Measurements from ENCODE around the gene CPAMD8. TPM values are rescaled to one million over a fixed set of nuclear protein-coding genes. Genes with fewer than 3 reads are reported as not detected.
"Not testable (repeated sequence)": the region's sequence is repeated elsewhere in the genome, so short reads cannot be mapped to it uniquely, and the experiment has no call there.

CPAMD8 gene
- polyA plus RNA-seq, 1 experiment: 0.38 TPM

DNA sequence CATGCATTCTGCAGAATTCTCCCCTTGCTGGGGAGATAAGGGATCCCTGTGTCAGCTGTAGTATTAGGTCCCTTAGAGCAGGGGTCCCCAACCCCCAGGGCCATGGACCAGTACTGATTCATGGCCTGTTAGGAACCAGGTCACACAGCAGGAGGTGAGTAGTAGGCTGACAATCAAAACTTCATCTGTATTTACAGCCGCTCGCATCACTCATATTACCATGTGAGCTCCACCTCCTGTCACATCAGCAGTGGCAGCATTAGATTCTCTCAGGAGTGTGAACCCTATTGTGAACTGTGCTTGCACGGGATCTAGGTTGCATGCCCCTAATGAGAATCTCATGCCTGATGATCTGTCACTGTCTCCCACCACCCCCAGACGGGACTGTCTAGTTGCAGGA lies 37.9 kb downstream of the CPAMD8 start:
- Histone ChIP-seq H3K9me3 (ENCODE audit: control insufficient read depth, insufficient read depth, low read length) (no peaks in the 10 kb centered on the region; the same call in 1 of the 2 replicates), H3K27ac (ENCODE audit: low read depth, low read length) (no peak overlapping the region), H3K27me3 (ENCODE audit: control insufficient read depth, insufficient read depth, low read length) (no peaks in the 10 kb centered on the region), H3K4me3 (ENCODE audit: low read depth, low read length) (no peak overlapping the region)
- no peak for DNase-seq (ENCODE audit: low read depth, low spot score)
- TF ChIP-seq, protein P1, sequence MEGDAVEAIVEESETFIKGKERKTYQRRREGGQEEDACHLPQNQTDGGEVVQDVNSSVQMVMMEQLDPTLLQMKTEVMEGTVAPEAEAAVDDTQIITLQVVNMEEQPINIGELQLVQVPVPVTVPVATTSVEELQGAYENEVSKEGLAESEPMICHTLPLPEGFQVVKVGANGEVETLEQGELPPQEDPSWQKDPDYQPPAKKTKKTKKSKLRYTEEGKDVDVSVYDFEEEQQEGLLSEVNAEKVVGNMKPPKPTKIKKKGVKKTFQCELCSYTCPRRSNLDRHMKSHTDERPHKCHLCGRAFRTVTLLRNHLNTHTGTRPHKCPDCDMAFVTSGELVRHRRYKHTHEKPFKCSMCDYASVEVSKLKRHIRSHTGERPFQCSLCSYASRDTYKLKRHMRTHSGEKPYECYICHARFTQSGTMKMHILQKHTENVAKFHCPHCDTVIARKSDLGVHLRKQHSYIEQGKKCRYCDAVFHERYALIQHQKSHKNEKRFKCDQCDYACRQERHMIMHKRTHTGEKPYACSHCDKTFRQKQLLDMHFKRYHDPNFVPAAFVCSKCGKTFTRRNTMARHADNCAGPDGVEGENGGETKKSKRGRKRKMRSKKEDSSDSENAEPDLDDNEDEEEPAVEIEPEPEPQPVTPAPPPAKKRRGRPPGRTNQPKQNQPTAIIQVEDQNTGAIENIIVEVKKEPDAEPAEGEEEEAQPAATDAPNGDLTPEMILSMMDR (IDR thresholded peaks at IDR 0.05; ENCODE audit: low read depth, low read length): no peak
- ChIA-PET POLR2A (no interaction called here), CTCF (no interaction called here)

- CTCF ChIA-PET: no interaction called here
Measured at GRCh38 chr19:16985403-16985802, 41.2 kb downstream of the CPAMD8 start.

GRCh38 chr19:16982586-16982985 lies 44.0 kb downstream of the CPAMD8 start:
- H3K27ac ChIP-seq (ENCODE audit: low read depth, low read length); H3K4me3 ChIP-seq (ENCODE audit: low read depth, low read length); H3K9me3 ChIP-seq (ENCODE audit: control insufficient read depth, insufficient read depth, low read length); H3K27me3 ChIP-seq (ENCODE audit: control insufficient read depth, insufficient read depth, low read length); CTCF ChIA-PET; POLR2A ChIA-PET; DNase-seq (ENCODE audit: low read depth, low spot score): not testable (repeated sequence)

More at GRCh38 chr19:16985403-16985802, 41.2 kb downstream of the CPAMD8 start:
- no peaks in the 10 kb centered on the region for H3K27me3 ChIP-seq (ENCODE audit: control insufficient read depth, insufficient read depth, low read length)
- DNase-seq (ENCODE audit: low read depth, low spot score): no peak
- no peak overlapping the region for H3K27ac ChIP-seq (ENCODE audit: low read depth, low read length)
- TF ChIP-seq, protein P1 (IDR thresholded peaks at IDR 0.05; ENCODE audit: low read depth, low read length): no peak
- no peak overlapping the region for H3K4me3 ChIP-seq (ENCODE audit: low read depth, low read length)
- no peaks in the 10 kb centered on the region; the same call in 1 of the 2 replicates for H3K9me3 ChIP-seq (ENCODE audit: control insufficient read depth, insufficient read depth, low read length)
- POLR2A ChIA-PET: no interaction called here

- Histone ChIP-seq H3K9me3 (ENCODE audit: control insufficient read depth, insufficient read depth, low read length) (no peaks in the 10 kb centered on the region; the same call in 1 of the 2 replicates), H3K4me3 (ENCODE audit: low read depth, low read length) (no peak overlapping the region), H3K27ac (ENCODE audit: low read depth, low read length) (no peak overlapping the region), H3K27me3 (ENCODE audit: control insufficient read depth, insufficient read depth, low read length) (no peaks in the 10 kb centered on the region)
- POLR2A ChIA-PET: no interaction called here
- CTCF ChIA-PET: no interaction called here
- no peak for DNase-seq (ENCODE audit: low read depth, low spot score)
- TF ChIP-seq, protein P1 (IDR thresholded peaks at IDR 0.05; ENCODE audit: low read depth, low read length): no peak
Measured at GRCh38 chr19:16978839-16979802, 47.5 kb downstream of the CPAMD8 start.

GRCh38 chr19:16978156-16978555 lies 48.5 kb downstream of the CPAMD8 start:
- Histone ChIP-seq H3K27ac (ENCODE audit: low read depth, low read length) (no peak overlapping the region), H3K9me3 (ENCODE audit: control insufficient read depth, insufficient read depth, low read length) (no peaks in the 10 kb centered on the region; the same call in 1 of the 2 replicates), H3K4me3 (ENCODE audit: low read depth, low read length) (no peak overlapping the region), H3K27me3 (ENCODE audit: control insufficient read depth, insufficient read depth, low read length) (no peaks in the 10 kb centered on the region)
- TF ChIP-seq, protein P1 (IDR thresholded peaks at IDR 0.05; ENCODE audit: low read depth, low read length): no peak
- ChIA-PET CTCF (no interaction called here), POLR2A (no interaction called here)
- DNase-seq (ENCODE audit: low read depth, low spot score): no peak

All from AG04450 (cell line).